Muscle layer of colon (tissue), 2 donors: Measurements from ENCODE around the gene ST7.

Experiments
- H3K27ac ChIP-seq: one replicate; pipeline ENCODE4 v1.7.0; 2013; ENCODE audit warnings: low read depth, mild to moderate bottlenecking, low read length, moderate library complexity
- H3K27me3 ChIP-seq, 2 donors: one replicate each; pipeline ENCODE4 v1.7.0; 2013; ENCODE audit warnings: low read length in 2 of 2, mild to moderate bottlenecking in 2 of 2; ENCODE audit not compliant: insufficient read depth in 2 of 2, control insufficient read depth in 1 of 2
- H3K36me3 ChIP-seq: one replicate; pipeline ENCODE4 v1.7.0; 2013; ENCODE audit warnings: mild to moderate bottlenecking, low read length; ENCODE audit not compliant: insufficient read depth
- H3K4me1 ChIP-seq: one replicate; pipeline ENCODE4 v1.7.0; 2013; ENCODE audit warnings: mild to moderate bottlenecking, low read length; ENCODE audit not compliant: insufficient read depth
- H3K4me3 ChIP-seq, 2 donors: one replicate each; pipeline ENCODE4 v1.7.0; 2013; ENCODE audit warnings: low read length in 2 of 2, low read depth in 1 of 2, mild to moderate bottlenecking in 1 of 2, moderate library complexity in 1 of 2
- H3K9ac ChIP-seq: one replicate; pipeline ENCODE4 v1.7.0; 2013; ENCODE audit warnings: low read length
- H3K9me3 ChIP-seq: one replicate; pipeline ENCODE4 v1.7.0; 2013; ENCODE audit warnings: mild to moderate bottlenecking, low read length
- donor health status: abdominal sarcoma.
- donor health status: Adenocarcinoma of cecum.

Gene ST7

DNA sequence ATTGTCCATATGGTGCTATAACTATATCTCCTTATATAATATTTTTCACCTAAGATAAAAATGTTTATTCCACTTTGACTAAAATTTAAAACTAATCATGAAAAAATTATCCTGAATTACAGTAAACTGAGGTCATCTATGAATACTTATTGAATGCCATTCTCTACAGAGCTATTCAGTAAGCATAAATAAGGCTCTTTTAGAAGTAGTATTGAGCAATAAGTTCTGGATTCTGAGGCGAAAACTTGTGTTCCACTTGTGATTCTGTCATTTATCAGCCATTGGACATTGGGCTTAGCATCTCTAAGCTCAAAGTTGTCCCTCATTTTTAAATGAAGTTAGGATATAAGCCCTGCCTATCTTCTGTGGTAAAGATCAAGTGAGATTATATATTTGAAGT is 238.8 kb downstream of the ST7 start:
- Histone ChIP-seq H3K27ac (no peak overlapping the region), H3K9me3 (no peaks in the 10 kb centered on the region), H3K4me3 (no peak overlapping the region), H3K9ac (no peak overlapping the region), H3K27me3 (no peaks in the 10 kb centered on the region), H3K4me1 (no peaks in the 10 kb centered on the region), H3K36me3 (peaks cover 17% of the 10 kb centered on the region)

DNA sequence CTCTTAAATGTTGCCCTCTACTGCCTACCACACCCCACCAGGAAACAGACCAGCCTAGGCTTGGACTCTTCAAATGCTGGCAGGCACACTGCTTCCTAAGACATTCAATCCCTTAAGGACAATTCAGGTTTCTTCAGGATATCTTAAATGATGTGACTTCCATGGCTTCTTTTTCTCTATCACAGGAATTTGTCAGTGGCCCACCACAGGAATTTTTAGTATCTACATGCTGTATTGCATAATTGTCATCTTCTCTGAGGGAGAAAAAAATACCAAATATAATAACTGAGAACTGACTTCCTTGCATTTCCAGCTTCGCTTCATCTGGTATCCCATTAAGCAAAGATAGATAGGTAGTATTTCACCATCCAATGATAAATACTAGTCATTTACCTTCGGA is 240.3 kb downstream of the ST7 start:
- Histone ChIP-seq H3K9ac (no peak overlapping the region), H3K9me3 (no peaks in the 10 kb centered on the region), H3K4me1 (no peaks in the 10 kb centered on the region), H3K27ac (no peak overlapping the region), H3K36me3 (peaks cover 22% of the 10 kb centered on the region), H3K4me3 (no peak overlapping the region), H3K27me3 (no peaks in the 10 kb centered on the region)

DNA sequence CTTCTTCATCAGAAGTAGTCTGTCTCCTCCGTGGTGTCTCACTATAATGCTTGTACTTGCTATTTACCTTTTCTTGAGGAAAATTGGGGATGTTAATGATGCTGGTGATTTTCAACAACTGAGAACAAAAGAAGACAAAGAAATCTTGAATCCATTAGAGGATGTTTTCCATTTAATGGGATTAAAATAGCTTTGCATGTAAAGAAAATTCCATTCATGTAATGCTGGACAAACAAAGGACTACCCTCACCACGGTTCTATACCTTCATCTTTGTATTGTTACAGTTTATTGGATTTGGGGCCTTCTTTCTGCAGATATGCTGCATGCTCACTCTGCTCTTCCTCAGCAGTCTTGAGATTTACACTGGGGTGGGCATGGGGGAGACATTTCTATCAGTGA is 241.1 kb downstream of the ST7 start:
- no peak overlapping the region for H3K9ac ChIP-seq
- peaks cover 27% of the 10 kb centered on the region for H3K36me3 ChIP-seq

DNA sequence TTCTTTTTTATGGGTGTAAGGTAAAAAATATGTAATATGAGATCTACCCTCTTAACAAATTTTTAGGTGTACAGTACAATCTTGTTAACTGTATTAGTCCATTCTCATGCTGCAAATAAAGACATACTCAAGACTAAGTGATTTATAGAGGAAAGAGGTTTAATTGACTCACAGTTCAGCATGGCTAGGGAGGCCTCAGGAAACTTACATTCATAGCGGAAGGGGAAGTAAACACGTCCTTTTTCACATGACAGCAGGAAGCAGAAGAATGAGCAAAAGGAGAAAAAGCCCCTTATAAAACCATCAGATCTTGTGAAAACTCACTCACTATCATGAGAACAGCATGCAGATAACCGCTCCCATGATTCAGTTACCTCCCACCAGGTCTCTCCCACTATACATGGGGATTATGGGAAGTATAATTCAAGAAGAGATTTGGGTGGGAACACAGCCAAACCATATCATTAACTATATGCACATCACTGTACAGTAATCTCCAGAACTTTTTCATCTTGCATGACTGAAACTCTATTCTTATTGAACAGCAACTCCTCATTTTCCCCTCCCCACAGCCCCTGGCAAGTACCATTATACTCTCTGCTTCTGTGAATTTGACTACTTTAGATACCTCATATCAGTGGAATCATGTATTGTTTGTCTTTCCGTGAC is 242.2 kb downstream of the ST7 start:
- H3K27ac ChIP-seq, result no peak overlapping the region
- H3K4me1 ChIP-seq, result no peaks in the 10 kb centered on the region
- H3K9me3 ChIP-seq, result no peaks in the 10 kb centered on the region
- no peak overlapping the region for H3K9ac ChIP-seq
- no peaks in the 10 kb centered on the region for H3K27me3 ChIP-seq
- H3K4me3 ChIP-seq, result no peak overlapping the region
- peaks cover 17% of the 10 kb centered on the region for H3K36me3 ChIP-seq

More for the DNA sequence above, 241.1 kb downstream of the ST7 start:
- H3K27ac ChIP-seq, result no peak overlapping the region
- no peak overlapping the region for H3K4me3 ChIP-seq
- H3K27me3 ChIP-seq, result no peaks in the 10 kb centered on the region
- no peaks in the 10 kb centered on the region for H3K9me3 ChIP-seq
- no peaks in the 10 kb centered on the region for H3K4me1 ChIP-seq

DNA sequence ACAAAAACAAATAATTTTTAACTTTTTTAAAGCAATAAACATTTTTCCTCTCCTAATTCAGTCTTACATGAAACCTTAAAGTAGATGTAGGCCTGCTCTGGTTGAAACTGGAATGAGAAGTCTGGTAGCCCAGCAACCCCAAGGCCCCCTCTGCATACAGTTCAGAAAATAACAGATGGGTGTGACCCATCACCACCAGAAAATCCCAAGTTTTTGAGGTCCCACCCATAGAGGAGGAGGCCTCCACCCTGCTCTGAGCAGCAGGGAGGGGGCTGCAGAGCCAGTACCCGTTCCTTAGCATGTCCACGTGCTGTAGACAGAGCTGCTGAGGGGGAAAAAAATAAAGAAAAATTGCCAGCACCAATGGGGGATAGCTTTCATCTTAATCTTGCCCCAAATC is 246.8 kb downstream of the ST7 start:
- no peak overlapping the region for H3K9ac ChIP-seq
- peaks cover 10% of the 10 kb centered on the region for H3K36me3 ChIP-seq
- no peaks in the 10 kb centered on the region for H3K4me1 ChIP-seq
- no peaks in the 10 kb centered on the region for H3K9me3 ChIP-seq
- H3K27ac ChIP-seq, result no peak overlapping the region
- H3K27me3 ChIP-seq, result no peaks in the 10 kb centered on the region
- H3K4me3 ChIP-seq, result no peak overlapping the region

DNA sequence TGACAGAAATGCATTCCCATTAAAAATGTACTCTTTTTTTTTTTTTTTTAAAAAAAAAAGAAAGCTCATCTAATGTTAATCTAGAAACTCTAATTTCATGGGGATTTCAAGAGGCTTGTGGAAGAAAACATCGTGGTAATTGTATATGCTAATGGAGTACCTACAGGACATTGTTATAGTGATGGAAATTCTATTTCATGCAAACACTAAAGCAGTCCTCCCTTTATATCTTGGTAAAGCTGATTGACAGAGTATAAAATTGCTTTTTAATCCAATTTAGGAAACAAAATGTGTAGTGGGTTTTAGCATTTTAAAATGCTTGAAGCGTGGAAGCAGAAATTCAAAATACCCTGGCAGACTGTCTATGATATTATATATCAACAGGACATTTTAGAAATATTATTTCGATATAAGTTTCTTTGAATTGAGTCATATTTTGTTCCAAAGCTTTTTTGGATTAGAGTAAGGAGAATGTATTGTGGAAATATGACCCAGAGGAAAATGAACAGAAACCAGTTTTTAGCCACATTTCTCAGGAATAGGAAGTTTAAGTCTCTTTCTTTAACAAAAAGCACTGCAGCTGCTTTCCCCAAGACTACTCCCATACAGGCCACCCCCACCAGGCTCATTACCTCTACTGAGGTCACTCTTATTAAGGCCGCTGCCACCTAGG is 247.6 kb downstream of the ST7 start:
- peaks cover 10% of the 10 kb centered on the region for H3K36me3 ChIP-seq
- no peak overlapping the region for H3K27ac ChIP-seq

DNA sequence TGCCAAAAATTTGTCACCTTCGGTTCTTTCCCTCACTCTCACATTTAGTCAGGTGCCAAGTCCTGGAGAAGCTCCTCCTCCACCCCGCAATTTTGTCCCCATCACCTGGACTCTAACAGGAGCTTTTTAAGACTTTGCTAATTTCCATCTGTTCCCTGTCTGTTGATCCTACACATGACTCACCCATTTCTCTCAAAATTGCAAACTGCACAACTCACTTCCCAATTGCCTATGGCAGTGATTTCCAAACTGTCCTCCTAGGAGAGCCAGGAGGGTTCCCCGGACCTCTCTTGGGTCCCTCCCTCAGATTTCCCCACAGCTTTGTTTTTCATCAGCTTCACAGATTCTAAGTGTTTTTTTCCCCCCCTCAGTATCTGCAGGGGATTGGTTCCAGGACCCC is 249.2 kb downstream of the ST7 start:
- Histone ChIP-seq H3K27me3 (no peaks in the 10 kb centered on the region), H3K9me3 (no peaks in the 10 kb centered on the region), H3K9ac (no peak overlapping the region), H3K4me1 (no peaks in the 10 kb centered on the region), H3K36me3 (peaks cover 10% of the 10 kb centered on the region), H3K4me3 (no peak overlapping the region), H3K27ac (no peak overlapping the region)

More for the DNA sequence above, 247.6 kb downstream of the ST7 start:
- no peaks in the 10 kb centered on the region for H3K4me1 ChIP-seq
- H3K27me3 ChIP-seq, result no peaks in the 10 kb centered on the region
- no peak overlapping the region for H3K9ac ChIP-seq
- no peak overlapping the region for H3K4me3 ChIP-seq
- H3K9me3 ChIP-seq, result no peaks in the 10 kb centered on the region

DNA sequence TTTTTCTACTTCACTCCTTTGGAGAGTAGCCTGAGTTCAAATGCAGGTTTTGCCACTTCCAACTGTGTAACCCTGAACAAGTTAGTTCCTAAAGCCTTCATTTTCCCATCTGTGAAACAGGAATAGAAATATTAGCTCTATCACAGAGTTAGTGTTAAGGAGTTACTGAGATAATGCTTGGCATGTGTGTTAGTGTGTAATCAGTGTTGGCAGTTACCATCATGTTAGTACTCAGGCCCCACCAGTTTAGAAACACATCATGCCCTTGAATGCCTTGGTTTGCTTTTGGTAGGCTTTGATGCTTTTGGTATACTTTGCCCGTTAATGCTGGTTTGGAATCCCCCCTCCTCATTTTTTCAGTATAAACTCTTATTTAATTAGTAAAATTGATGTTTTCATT is 249.9 kb downstream of the ST7 start:
- no peaks in the 10 kb centered on the region for H3K27me3 ChIP-seq
- H3K9me3 ChIP-seq, result no peaks in the 10 kb centered on the region
- H3K9ac ChIP-seq, result no peak overlapping the region
- no peak overlapping the region for H3K27ac ChIP-seq
- no peaks in the 10 kb centered on the region for H3K4me1 ChIP-seq
- no peak overlapping the region for H3K4me3 ChIP-seq
- H3K36me3 ChIP-seq, result peaks cover 9% of the 10 kb centered on the region

DNA sequence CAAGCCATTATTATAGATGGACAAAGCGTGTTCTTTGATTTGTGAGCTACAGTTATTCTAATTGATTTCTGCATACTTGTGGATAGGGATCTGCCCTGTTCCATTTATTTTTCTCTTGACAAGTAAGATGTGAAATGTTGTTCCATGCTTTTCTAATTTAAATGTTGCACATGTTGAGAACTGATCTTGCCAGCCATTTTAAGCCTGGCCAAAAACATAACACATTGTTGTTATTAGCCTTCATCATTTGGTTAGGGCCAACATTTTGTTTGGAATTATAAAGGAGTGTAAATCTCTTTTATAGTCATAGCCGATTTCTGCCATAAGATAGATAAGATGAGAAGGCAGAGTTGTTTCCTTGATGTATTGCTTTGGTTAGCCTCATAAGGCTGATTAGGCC is 252.6 kb downstream of the ST7 start:
- H3K9me3 ChIP-seq, result no peaks in the 10 kb centered on the region
- no peak overlapping the region for H3K27ac ChIP-seq
- H3K36me3 ChIP-seq, result peaks cover 11% of the 10 kb centered on the region
- no peak overlapping the region for H3K4me3 ChIP-seq
- no peak overlapping the region for H3K9ac ChIP-seq
- H3K4me1 ChIP-seq, result no peaks in the 10 kb centered on the region
- no peaks in the 10 kb centered on the region for H3K27me3 ChIP-seq

DNA sequence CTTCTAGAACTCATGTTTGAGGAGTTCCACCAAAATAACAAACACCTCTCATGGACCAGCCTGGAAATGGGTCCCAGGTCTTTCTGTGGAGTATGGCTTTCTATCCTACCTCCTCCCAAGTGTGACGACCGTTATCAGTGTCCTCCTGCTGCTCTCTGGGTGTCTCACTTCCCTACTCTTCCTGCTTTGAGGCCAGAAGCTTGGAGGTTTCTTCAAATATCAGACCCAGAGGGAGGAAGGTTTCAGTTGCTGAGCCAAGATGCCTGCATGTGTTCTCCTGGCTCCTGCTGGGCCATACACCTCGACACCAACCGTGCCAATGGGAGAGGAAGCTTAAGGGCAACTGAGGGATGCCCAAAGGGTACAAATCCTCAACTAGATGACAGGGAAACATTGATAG is 255.0 kb downstream of the ST7 start:
- peaks cover 11% of the 10 kb centered on the region for H3K36me3 ChIP-seq
- H3K4me3 ChIP-seq, result no peak overlapping the region
- H3K4me1 ChIP-seq, result no peaks in the 10 kb centered on the region
- no peak overlapping the region for H3K9ac ChIP-seq
- no peaks in the 10 kb centered on the region for H3K27me3 ChIP-seq
- H3K9me3 ChIP-seq, result no peaks in the 10 kb centered on the region
- H3K27ac ChIP-seq, result no peak overlapping the region

DNA sequence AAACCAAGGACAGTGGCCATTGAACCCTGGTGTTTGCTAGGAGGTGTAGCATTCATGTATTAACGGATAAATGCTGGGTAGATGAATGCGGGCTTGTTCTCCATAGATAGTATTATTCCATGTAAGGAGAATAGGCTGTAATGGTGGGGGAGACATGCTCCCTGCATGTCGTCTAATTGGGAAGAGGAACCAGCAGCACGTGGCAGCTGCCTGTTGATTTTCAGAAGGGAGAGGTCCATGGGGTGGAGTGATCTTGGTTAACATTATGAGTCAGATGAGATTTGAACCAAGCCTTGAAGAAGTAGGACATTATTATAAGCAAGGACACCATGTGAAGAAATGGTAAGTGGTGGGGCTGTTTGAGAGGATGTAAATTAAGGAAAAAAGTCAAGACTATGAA is 257.1 kb downstream of the ST7 start:
- no peak overlapping the region for H3K27ac ChIP-seq

DNA sequence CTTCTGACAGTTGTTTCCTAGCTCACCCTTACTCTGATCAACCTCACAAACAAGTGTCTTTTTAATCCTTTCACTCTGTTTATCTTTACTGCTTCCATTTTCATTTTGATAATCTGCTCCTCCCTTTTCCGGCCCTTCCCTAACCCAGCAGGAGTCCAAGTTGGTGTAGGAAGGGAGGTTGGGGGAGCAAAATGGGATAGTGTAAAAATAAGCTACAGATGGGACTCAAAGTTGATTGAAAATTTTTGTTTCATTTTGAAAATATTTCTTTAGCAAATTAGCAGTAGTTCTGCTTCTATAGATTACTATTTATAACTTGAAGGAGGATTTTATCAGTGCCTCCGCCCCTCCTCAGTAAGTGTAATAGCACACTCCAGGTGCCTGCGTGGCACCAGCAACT is 257.6 kb downstream of the ST7 start:
- Histone ChIP-seq H3K4me1 (no peaks in the 10 kb centered on the region), H3K27ac (no peak overlapping the region), H3K4me3 (no peak overlapping the region)

More for the DNA sequence above, 257.1 kb downstream of the ST7 start:
- no peaks in the 10 kb centered on the region for H3K4me1 ChIP-seq
- no peak overlapping the region for H3K9ac ChIP-seq
- no peaks in the 10 kb centered on the region for H3K27me3 ChIP-seq
- H3K4me3 ChIP-seq, result no peak overlapping the region
- H3K9me3 ChIP-seq, result no peaks in the 10 kb centered on the region
- H3K36me3 ChIP-seq, result peaks cover 11% of the 10 kb centered on the region

More for the DNA sequence above, 257.6 kb downstream of the ST7 start:
- Histone ChIP-seq H3K9ac (no peak overlapping the region), H3K27me3 (no peaks in the 10 kb centered on the region), H3K36me3 (peaks cover 11% of the 10 kb centered on the region), H3K9me3 (no peaks in the 10 kb centered on the region)
